Glutamatergic neuron (in vitro differentiated cells): ENCODE data around the gene C16orf87. TPM values are rescaled to one million over a fixed set of nuclear protein-coding genes. Genes with fewer than 3 reads are reported as not detected.

Source experiments
- DNase-seq: peaks from one replicate; pipeline ENCODE4 v3.0.0; 2022
- H3K27ac Mint-ChIP-seq: one replicate; pipeline ENCODE4 v1.8.0; 2020; ENCODE audit warnings: mild to moderate bottlenecking, mixed read lengths, inconsistent platforms; ENCODE audit not compliant: unreplicated experiment
- H3K27me3 Mint-ChIP-seq: one replicate; pipeline ENCODE4 v1.8.0; 2020; ENCODE audit warnings: mild to moderate bottlenecking, moderate library complexity, mixed read lengths, inconsistent platforms; ENCODE audit not compliant: unreplicated experiment
- H3K36me3 Mint-ChIP-seq: one replicate; pipeline ENCODE4 v1.8.0; 2020; ENCODE audit warnings: mild to moderate bottlenecking, mixed read lengths, inconsistent platforms; ENCODE audit not compliant: unreplicated experiment
- H3K4me1 Mint-ChIP-seq: one replicate; pipeline ENCODE4 v1.8.0; 2020; ENCODE audit warnings: mild to moderate bottlenecking, low read depth, mixed read lengths, inconsistent platforms; ENCODE audit not compliant: unreplicated experiment
- H3K4me3 Mint-ChIP-seq: one replicate; pipeline ENCODE4 v1.8.0; 2020; ENCODE audit warnings: mild to moderate bottlenecking, mixed read lengths, inconsistent platforms; ENCODE audit not compliant: unreplicated experiment
- H3K9me3 Mint-ChIP-seq: one replicate; pipeline ENCODE4 v1.8.0; 2020; ENCODE audit warnings: mild to moderate bottlenecking, moderate library complexity, mixed read lengths, inconsistent platforms; ENCODE audit not compliant: unreplicated experiment
- total RNA-seq: library from RNA; stranded (reverse); fragmentation: NEBNext Ultra II Directional; extraction: Animal tissue kit (Norgen Biotek cat#: 25700); gene quantifications from one replicate; pipeline ENCODE4 v1.2.1, GENCODE V29; 2021; ENCODE audit not compliant: unreplicated experiment
- TF ChIP-seq, protein P1 (sequence below): fragments of 200-600 bp; sonication (generic); IDR thresholded peaks from one replicate; pipeline ENCODE4 v1.5.0; 2021; ENCODE audit not compliant: partially characterized antibody, unreplicated experiment

The C16orf87 gene
- total RNA-seq, 1 donor from 2014 or later: 15.8 TPM

DNA sequence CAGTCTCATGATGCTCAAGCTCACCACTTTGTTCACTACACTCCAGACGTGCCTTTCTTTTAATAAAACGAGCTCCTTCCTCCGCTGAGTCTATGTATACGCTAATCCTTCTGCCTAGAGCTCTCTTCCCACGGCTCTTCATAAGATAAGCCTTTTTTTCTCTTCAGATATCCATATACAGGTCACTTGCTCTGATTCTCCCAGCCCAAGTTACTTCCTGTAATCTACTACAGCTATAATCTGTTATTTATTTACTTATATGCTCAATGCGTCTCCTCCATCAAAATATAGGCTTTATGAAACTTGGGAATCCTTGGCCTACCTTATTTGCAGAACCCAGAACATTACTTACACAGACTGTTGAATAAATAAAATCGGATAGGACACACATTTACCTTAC is 17.4 kb downstream of the C16orf87 start:
- Mint-ChIP-seq H3K27ac (no peak overlapping the region), H3K27me3 (no peaks in the 10 kb centered on the region), H3K9me3 (no peaks in the 10 kb centered on the region), H3K36me3 (peaks cover 5% of the 10 kb centered on the region), H3K4me1 (no peaks in the 10 kb centered on the region), H3K4me3 (no peak overlapping the region)
- DNase-seq: no peak
- TF ChIP-seq, protein P1, sequence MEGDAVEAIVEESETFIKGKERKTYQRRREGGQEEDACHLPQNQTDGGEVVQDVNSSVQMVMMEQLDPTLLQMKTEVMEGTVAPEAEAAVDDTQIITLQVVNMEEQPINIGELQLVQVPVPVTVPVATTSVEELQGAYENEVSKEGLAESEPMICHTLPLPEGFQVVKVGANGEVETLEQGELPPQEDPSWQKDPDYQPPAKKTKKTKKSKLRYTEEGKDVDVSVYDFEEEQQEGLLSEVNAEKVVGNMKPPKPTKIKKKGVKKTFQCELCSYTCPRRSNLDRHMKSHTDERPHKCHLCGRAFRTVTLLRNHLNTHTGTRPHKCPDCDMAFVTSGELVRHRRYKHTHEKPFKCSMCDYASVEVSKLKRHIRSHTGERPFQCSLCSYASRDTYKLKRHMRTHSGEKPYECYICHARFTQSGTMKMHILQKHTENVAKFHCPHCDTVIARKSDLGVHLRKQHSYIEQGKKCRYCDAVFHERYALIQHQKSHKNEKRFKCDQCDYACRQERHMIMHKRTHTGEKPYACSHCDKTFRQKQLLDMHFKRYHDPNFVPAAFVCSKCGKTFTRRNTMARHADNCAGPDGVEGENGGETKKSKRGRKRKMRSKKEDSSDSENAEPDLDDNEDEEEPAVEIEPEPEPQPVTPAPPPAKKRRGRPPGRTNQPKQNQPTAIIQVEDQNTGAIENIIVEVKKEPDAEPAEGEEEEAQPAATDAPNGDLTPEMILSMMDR: no peak

DNA sequence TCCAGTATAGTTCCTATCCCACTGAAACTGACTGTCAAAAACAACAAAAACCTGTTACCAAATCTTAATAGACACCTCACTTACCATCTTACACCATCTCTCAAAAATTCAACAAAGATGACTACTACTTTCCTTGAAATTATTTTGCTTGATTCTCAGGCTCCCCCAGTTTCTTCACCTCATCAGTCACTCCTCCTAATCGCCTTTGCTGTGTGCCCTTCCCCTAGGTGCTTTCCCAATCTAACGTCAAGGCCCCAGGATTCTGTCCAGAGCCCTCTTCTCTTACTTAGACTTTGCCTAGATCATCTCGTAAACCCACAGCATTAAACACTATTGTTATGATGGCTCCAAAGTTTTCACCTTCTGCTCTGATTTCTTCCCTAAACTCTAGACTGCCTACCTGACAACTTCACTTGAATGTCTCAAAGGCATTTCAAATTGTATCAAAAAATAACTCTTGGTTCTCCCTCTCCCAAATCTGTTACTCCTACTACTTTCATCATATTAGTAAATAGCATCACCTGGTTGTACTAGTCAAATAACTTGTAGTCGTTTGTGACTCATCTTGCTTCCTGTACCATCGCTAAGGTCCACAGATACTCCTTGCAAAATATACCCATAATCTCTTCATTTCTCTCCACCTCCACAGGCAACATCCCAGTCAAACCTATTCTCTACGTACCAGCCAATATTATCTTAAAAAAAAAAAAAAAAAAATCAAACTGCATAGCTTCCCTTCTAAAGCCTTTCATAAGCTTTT is 18.0 kb downstream of the C16orf87 start:
- TF ChIP-seq, protein P1: no peak
- Mint-ChIP-seq H3K36me3 (peaks cover 5% of the 10 kb centered on the region), H3K4me3 (no peak overlapping the region)

DNA sequence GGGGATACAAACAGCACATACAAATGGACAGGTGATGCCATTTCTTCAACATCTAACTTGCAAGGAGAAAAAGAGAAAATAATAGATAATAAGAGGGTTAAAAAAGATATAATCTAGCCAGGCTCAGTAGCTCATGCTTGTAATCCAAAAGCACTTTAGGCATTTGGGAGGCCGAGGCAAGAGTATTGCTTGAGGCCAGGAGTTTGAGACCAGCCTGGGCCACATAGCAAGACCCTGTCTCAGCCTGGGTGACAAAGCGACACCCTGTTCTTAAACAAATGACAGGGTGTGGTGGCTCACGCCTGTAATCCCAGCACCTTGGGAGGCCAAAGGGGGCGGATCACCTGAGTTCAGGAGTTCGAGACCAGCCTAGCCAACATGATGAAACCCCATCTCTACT is 19.3 kb downstream of the C16orf87 start:
- TF ChIP-seq, protein P1: no peak
- H3K4me3 Mint-ChIP-seq: no peak overlapping the region
- peaks cover 5% of the 10 kb centered on the region for H3K36me3 Mint-ChIP-seq
- H3K27me3 Mint-ChIP-seq: no peaks in the 10 kb centered on the region
- H3K4me1 Mint-ChIP-seq: no peaks in the 10 kb centered on the region
- H3K27ac Mint-ChIP-seq: no peak overlapping the region
- H3K9me3 Mint-ChIP-seq: no peaks in the 10 kb centered on the region
- no peak for DNase-seq

More for the DNA sequence above, 18.0 kb downstream of the C16orf87 start:
- DNase-seq: no peak
- Mint-ChIP-seq H3K27ac (no peak overlapping the region), H3K27me3 (no peaks in the 10 kb centered on the region), H3K4me1 (no peaks in the 10 kb centered on the region), H3K9me3 (no peaks in the 10 kb centered on the region)

DNA sequence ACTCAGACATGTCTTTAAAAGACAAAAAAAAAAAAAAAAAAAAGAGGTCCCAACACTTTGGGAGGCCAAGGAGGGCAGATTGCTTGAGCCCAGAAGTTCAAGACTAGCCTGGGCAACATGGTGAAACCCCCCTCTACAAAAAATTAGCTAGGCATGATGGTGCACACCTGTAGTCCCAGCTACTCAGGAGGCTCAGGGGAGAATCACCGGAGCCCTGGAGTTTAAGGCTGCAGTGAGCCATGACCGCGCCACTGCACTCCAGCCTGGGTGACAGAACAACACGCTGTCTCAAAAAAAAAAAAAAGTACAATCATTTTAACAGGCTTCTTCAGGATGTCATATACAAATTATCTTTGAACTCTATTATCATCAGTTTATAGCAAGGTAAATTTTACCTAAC is 22.0 kb downstream of the C16orf87 start:
- Mint-ChIP-seq H3K9me3 (no peaks in the 10 kb centered on the region), H3K27ac (no peak overlapping the region), H3K4me3 (no peak overlapping the region), H3K36me3 (no peaks in the 10 kb centered on the region), H3K27me3 (no peaks in the 10 kb centered on the region), H3K4me1 (no peaks in the 10 kb centered on the region)
- TF ChIP-seq, protein P1: no peak
- DNase-seq: no peak

DNA sequence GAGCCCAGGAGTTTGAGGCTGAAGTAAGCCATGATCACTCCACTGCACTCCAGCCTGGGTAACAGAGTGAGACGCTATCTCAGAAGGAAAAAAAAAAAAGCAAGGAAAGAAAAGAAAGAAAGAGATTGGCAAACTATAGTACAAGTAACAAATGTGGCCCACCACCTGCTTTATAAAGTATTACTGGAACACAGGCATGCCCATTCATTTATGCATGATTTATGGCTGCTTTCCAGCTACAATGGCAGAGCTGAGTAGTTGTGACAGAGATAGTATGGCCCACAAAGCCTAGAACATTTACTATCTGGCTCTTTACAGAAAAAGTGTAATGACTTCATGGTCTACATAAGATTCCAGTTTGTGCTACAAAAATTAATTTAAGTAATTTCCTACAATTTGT is 23.6 kb downstream of the C16orf87 start:
- TF ChIP-seq, protein P1: no peak
- H3K27me3 Mint-ChIP-seq: no peaks in the 10 kb centered on the region
- no peak for DNase-seq
- H3K27ac Mint-ChIP-seq: no peak overlapping the region
- no peaks in the 10 kb centered on the region for H3K9me3 Mint-ChIP-seq
- no peaks in the 10 kb centered on the region for H3K4me1 Mint-ChIP-seq
- H3K36me3 Mint-ChIP-seq: no peaks in the 10 kb centered on the region
- H3K4me3 Mint-ChIP-seq: no peak overlapping the region
